GM21381 (cell line): ENCODE data around the gene STOX2.
"Not testable (repeated sequence)": the region's sequence is repeated elsewhere in the genome, so short reads cannot be mapped to it uniquely, and the experiment has no call there.

Experiments
- ATAC-seq: cut with Tn5 transposase; IDR thresholded peaks from one replicate; pipeline ENCODE4 v1.9.1; 2021; ENCODE audit warnings: mild to moderate bottlenecking, moderate library complexity; ENCODE audit not compliant: unreplicated experiment

The STOX2 gene

DNA sequence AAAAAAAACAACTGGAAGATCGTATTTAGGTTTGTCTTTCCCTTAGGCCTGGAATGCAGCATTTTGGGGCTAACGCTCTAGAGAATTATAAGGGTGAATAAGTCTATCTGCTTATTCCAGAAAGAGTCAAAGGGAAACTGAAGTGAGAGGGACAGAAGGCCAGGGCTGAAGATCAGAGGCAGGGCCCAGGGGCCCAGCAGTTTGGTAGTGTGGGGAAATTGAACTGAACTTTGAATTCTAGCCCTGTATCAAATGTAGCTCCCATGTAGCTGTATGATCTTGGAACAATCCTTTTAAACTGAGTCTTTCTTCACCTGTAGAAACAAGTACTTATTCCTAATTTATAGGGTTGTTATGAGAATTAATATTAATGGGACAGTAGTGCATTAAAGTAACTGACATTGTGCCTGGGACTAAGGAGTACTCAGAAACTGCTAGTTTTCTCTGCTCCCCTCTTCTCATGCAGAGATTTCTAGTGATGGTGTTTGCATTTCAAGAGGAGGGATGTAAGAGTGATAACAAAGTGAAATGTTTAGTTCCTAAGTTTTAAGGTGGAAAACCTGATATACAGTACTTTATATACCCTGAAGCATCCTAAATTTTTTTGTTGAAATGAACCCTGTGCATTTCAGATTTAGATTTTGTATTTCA is 30.4 kb downstream of the STOX2 start:
- ATAC-seq: no peak

DNA sequence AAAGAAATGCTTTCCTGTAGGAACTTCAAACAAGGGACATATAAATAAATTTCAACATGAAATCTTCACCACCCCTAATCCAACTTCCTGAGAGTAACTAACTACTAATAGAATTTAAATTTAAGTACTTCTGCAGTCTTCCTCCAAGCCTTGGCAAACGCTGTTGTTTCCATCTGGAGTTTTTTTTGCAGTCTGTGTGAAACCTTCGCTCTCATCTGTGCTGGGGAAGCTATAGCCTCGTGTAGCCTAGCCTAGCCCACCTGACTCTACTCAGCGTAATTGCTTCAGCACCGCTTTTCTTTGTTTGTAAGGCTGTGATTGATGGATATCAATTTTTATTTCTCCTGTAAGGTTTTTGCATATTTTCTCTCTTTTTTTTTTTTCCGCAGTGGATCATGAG is 30.9 kb downstream of the STOX2 start:
- no peak for ATAC-seq

DNA sequence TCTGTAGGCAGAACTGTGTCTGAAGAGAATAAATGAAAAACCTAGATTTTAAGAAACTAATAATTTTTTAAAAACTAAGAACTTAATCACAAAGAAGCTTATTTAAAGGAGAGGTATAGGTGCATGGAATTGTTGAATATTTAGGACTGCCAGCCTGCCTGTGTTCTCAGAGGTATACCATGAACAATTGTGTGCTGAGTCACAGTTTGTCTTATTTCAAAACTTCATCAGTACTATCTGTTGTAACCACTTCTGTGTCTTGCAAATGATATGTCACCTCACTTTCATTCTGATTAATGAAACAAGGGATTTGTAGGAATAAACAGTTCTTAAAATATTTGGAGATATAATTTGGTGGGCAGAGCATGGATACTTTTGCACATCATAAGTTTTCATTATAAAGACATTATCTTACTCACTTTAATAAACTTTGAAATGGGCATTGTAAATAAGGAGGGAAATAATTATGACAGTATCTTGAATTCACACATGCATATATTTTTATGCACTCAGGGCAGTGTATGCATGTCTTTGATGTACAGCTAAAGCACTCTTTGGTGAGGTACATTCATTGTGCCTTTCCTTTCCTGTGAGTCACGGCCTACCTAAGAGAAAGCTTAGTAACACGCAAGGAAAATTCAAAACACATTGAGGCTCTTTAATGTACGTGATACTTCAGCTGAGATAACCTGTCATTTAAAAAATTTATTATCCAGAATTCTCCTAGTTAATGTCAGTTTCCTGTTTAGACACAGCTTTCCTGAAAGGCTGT is 31.7 kb downstream of the STOX2 start:
- ATAC-seq: no peak

DNA sequence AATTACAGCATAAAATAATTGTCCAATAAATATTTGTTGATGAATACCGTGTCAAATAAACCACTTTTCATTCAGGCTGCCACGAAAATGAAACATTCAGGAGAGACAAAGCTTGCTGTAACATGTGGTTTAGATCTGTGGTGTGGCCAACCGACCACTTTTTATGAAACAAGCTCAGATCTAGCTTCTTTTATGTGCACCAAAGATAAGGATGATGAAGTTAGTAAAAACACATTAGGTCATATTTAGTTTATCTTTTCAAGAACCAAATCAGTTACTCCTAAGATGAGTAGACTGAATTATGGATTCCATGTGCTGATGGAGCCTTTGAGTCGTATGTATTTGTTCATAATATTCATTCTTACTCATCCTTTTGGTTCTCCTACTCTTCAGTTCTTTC is 35.8 kb downstream of the STOX2 start:
- no peak for ATAC-seq

DNA sequence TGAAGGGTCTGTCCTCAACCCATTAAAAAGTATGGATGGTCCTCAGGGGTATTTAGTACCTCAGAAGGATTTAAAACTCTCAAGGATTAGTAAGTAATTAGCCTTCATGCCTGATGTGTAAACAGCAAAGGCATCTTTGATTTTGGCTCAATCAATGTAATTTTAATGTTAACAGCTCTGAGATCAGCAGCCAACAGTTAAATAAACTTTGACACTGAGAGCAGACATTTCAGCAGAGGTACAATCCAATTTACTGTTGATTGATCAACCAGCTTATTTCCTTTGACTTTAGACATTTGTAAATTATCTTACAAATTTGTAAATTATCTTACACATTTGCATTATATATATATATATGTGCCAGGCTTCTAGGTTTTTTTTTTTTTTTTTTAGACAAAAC is 36.9 kb downstream of the STOX2 start:
- no peak for ATAC-seq

DNA sequence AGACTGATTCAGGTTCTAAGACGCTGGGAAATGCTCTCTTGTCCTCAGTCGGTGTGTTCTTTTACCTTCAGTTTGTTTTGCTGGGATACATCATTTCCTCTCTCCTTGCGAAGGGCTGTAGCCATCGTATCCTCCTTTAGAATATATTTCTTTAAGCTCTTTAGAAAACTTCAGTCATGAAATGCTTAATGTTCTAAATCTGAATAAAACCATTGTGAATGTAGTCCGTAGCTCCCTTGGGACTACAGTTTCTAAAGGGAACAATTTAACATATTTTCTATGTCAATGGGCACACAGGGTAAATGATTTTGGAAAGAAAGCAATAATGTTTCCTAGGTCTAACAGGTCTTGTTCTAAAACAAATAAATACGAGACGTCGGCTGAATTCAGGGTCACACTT is 40.6 kb downstream of the STOX2 start:
- ATAC-seq: no peak

DNA sequence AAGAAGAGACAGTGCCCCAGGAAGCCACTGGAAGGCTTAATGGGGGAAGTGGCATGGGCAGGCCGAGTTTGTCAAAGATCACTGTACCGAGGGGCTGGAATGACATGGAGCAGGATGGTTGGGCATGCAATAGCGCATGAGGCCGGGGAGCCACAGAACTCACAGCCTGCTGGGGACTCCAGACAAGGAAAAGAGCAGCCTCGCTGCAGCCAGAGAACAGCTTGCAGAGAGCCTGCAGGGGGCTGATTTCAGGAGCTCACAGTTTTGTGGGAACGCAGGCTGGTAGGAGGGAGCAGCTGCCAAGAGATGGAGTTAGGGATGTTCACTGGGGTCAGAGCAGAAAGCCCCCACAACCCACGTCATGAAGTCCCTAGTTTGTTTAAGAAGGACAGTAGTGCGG is 45.4 kb downstream of the STOX2 start:
- no peak for ATAC-seq

DNA sequence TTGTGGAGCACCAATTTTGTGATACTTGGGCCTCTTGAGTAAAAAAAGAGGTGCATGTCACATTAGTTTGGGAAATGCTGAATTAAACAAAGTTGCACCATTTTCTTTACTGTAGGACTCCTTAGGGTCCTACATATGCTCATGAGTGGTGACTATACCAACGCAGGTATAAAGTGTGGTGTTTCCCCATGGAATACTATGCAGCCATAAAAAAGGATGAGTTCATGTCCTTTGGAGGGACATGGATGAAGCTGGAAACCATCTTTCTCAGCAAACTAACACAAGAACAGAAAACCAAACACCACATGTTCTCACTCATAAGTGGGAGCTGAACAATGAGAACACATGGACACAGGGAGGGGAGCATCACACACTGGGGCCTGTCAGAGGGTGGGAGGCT is 47.5 kb downstream of the STOX2 start:
- not testable (repeated sequence) for ATAC-seq

DNA sequence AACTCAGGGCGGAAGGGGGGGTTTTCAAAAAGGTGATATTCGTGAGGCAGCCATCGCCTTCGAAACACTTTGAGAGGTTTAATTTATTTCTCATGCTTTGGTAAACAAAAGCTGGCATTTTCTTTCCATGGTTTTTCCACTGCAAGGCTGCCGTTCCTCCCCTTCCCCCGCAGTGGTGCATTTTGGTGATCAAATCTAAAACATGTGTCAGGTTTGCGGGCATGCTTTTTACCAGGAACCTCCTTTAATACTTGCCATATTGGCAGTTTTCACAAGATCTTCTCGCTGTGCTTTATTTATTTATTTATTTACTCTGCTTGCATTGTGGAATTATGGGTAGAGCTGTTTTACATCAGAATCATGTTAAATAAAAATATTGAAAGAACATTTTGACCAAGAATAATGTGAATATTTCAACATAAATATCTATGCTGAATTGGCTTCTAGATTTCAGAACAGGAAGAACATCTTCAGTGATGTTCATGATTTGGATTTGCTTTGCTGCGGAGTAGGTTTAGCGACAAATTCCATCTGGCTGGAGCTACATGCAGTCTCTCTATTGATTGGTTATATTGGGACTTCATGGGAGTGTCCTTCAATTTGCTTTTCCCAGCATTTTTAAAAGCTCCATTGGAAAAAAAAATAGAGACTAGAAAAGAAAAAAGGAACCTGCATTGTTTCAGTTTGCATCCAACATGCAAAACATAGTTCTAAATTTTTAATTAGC is 54.4 kb downstream of the STOX2 start:
- no peak for ATAC-seq

DNA sequence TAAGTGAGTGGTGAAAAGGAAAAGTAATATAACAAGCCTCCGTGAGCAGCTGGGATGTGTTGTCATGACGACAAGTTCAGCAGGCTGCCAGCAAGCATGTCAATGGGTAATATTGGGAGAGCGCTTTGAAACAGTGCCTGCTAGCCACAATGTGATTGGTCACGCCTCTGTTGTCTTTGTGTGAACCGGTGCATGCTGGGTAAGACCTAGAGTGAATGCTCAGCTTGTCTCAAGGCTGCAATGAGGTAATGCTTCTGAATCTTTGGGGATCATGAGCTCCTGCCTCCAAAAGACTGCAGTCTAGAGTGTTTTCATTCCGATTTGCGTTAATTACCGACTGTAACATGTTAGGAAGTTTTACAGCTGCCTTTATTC is 54.9 kb downstream of the STOX2 start:
- no peak for ATAC-seq

DNA sequence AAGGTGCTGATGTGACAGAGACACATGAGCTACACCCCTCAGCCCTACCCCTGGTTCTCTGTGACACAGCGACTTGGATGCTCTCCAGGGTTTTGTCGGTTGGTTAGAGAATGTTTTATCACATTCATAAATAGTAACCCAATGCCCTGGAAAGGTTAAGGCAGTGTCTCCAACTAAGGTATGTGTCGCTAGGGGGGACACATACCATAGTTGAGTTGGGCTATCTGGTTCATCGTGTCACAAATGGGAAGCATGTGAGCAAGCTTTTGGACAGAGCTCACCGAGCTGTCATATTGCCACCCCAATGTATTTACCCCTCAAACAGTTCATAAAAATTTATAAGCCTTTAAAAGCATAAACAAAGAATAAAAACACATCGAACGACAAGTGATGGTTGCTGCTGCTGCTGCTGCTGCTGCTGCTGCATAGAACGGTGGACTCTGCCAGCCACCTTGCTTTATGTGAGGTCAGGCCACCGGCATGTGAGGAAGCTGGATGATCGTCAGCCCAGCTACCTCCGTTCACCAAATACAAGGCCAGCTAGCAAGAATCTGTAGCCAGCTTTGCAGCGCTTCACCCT is 55.9 kb downstream of the STOX2 start:
- ATAC-seq: no peak

DNA sequence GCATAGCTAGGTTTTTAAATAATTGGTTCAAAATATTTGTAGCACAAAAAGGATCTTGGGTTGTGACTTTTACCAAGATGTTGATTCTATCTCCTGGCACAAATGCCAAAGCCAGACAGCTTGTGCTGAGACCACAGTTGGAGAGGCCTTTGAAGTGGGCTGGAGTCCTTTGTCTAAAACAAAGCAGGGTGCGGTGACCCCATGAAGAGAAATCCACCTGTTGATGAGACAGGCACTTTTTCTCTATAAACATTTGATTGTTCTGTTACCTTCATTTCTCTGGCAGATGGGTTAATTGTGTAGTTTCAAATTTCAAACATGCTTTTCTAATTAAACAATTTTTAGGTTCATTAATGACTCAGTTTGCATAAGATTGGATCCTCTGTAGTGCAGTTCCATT is 56.7 kb downstream of the STOX2 start:
- ATAC-seq: no peak

DNA sequence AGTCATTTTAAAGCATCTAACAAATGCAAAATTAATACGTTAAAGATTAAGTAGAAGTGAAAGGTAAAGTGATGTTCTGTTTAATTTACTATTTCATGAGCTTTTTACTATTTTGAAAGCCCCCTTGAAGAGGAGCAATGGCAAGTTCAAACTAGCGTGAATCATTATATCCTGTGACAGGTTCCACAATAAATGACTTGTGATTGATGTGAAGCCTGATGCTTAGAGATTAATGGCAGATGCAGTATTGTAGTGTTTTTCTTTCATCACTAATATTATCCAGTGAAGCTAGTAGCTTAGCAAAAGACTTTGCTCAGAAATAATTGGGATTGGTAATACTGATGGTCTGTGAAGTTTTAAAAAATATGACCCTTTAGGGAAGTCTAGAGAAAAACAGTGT is 57.3 kb downstream of the STOX2 start:
- no peak for ATAC-seq

DNA sequence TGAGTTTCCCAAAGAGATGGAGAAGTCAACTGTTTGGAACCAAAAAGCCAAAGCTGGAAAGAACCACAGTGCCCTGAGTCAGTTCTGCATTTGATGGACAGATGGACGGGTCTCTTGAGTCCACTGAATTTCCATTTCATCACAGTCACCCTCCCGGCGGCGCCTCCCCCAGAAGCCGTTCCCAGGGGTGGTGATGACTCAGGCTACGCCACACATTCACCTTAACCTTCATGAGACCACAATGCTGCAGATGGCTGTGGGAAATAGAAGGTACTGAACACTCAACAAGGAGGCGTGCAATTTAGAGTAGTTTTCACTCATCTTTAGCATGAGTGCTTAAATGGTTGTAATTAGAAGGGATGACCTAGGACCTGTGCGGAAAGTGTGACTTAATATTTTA is 61.3 kb downstream of the STOX2 start:
- ATAC-seq: no peak

DNA sequence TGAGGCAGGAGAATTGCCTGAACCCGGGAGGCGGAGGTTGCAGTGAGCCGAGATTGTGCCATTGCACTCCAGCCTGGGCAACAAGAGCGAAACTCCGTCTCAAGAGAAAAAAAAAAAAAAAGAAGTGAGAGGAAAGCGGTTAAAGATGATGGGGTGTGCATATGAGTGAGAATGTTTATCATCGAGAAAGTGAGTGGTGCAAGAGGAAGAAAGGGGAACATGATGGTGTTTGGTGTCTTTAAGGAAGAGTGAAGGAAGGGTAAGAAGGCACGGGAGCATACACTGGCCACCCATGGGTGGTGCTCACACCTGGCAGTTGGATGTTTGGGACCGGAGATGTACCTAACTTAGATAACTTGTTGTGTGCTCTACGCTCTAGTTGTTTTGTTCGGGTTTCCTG is 62.2 kb downstream of the STOX2 start:
- no peak for ATAC-seq

DNA sequence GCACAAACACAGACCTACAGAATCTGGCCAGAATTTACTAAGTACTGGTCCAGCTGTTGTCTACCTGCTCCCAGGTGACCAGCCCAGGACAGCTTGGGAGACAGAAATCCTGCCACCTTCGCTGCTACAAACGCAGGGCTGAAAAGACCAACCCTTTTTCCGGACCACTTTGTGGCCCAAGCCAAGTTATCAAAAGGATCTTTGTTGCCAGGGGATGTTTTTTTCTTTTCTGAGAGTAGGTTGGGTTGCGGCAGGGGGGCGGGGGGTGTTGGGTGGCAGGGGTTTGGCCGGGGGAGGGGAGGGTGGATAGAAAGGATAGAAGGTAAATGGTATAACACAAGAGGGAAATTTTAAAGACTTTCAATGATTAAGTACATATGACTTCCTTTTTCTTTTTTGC is 63.4 kb downstream of the STOX2 start:
- no peak for ATAC-seq

DNA sequence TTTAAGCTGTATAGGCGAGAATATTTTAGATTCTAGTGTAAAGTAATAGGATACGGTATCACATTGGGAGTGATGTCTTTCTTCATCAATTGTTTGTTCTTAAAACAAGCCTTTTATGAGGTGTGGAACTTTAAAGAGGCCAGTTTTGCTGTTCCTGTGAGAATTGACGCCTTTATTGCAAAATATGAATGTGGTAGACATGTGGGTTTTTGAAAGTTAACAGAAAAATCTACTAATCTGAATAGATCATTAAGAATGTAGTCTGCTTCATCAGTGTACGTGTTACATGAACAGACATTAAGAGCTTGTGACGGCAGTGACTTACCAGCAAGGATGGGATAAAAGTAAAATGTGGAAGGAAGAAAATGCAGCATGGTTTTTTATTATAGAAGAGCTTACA is 63.8 kb downstream of the STOX2 start:
- ATAC-seq: no peak

DNA sequence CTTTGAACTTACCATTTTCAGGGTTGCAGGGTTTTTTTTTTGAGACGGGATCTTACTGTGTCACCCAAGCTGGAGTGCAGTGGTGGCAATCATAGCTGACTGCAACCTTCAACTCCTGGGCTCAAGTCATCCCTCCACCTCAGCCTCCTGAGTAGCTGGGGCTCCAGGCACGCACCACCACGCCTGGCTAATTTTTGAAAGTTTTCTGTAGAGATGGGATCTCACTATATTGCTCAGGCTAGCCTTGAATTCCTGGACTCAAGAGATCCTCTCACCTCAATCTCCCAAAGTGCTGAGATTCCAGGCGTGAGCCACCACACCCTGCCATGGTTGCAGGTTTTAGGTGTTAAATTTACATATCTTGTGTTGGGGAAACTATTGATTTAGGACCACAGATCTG is 64.5 kb downstream of the STOX2 start:
- no peak for ATAC-seq

DNA sequence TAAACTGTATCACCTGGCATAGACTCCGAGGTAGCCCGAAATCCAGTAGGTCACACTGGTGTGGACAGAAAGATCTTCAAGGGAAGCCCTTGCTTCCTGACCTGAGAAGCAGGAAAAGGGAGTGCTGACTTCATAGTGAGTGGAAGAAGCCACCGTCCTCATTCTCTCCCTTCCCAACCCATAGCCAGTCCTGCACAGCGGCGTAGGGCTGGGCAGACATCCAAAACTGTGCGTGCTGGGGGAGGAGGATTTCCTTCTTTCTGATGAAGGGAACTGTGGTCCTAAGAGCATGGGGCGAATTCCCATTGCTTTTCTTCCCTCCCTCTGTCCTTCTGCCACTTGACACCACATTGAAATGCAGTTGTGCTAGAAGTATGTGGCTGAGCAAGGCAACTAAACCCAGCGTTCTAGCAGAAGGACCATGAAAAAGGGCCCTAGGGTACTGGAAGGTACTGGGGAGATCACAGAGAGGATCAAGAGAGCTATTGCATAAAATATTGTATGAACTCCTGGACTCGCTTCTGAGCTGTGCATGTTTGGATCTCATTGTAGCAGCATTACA is 66.9 kb downstream of the STOX2 start:
- ATAC-seq: no peak

DNA sequence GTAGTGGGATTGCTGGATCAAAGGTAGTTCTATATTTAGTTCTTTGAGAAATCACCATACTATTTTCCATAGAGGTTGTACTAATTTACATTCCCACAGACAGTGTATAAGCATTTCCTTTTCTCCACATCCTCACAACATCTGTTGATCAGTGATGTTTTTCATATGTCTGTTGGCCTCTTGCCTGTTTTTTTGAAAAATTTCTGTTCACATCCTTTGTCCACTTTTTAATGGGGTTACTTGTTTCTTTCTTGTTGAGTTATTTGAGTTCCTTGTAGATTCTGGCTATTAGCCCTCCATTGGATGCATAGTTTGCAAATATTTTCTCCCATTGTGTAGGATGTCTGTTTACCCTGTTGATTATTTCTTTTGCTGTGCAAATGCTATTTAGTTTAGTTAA is 72.6 kb downstream of the STOX2 start:
- no peak for ATAC-seq

DNA sequence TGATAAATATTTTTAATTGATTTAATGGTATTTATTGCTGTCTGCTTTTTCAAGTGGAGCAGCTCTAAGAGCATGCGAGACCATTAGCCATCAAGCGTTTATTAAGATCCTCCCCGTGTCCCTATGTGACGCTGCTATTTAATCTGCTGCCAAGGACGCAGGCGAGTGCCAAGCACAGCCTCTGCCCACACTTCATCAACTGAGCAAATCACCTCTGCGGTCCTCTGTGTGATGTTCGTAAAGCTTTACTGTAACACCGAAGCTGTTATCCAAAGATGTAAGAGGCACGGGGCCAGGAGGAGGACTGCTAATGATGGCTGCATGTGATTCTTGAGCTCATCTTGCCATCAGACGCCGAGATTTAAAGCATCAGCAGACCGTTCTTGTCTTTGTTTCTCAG is 79.5 kb downstream of the STOX2 start:
- ATAC-seq: no peak

DNA sequence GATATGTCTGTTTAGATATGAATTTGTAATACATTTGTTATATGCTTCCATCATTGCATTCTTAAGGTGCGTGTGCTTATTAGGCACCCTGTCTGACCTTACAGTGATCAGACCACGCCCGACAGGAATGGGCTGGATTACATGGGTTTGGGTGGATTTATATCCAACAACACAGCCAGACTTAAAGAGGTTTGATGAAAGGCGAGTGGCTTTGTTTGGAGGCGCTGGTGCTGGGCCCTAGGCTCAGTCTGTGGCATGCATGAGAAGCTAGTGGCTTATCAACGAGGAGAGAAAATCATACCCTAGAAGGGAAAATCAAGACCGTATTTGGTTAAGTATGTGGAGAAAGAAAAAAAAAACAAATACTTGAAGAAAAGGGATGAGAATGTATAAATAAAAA is 80.7 kb downstream of the STOX2 start:
- no peak for ATAC-seq
